ENCODE data around the gene PEDS1.
"Not testable (repeated sequence)": the region's sequence is repeated elsewhere in the genome, so short reads cannot be mapped to it uniquely, and the experiment has no call there.

The PEDS1 gene

DNA sequence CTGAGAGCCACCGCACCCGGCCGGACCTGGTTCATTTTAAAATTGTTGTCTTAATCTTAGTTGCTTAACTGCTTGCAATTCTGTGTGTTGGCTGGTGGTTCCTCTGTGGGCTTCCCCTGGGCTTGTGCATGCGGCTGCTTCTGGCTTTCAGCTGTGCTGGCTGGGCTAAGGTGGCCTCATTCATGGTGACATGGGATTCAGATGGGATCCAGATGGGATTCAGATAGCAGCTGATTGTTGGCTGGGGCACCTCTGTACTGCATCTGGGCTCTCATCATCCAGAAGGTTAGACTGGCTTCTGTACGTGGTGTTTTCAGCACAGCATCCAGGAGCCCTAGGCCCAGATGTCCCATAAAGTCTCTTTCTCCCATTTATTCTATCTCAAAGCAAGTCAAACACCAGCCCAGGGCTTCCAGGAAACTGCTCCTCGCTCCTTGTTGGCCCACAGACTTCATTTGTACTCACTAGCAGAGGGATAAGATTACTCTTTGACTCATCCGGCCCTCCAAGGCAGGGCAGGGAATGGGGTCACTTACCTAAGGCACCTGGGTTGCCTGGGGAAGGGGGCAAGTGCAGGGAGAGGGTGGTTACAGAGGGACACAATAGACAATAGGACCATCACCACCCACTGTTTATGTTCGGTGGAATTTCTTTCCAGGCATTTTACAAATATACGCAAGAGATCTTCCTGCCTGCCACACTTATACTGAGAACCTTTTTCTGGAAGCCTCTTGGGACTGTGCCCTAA, 10.2 kb upstream of the PEDS1 start:
- no peak for DNase-seq (ENCODE audit: low read depth in 2 of 2)

GRCh38 chr20:50161494-50161893, 8.0 kb upstream of the PEDS1 start:
- DNase-seq (ENCODE audit: low read depth in 2 of 2) = not testable (repeated sequence)

DNA sequence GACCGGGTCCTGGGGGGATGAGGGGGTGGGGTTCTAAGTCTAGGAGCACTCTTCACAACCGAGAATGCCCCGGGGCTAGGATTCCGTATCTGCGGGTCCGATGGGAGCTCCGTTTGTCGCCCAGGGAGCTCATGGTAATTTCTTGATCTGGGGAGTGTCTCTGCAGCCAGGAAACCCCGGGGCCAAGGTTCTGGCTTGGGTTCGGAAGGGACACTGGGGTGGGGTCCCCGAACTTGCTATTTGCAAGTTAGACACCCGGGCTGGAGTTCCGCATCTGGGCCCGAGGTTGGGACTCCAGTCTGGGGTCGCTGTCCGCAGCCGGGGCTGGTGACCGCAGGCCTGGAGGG, 397 bp downstream of the PEDS1 start:
- peak in 1 of 2 experiments; percentile 11 for DNase-seq (ENCODE audit: low read depth in 2 of 2)

GRCh38 chr20:50152394-50153152, 950 bp downstream of the PEDS1 start:
- no peak for DNase-seq (ENCODE audit: low read depth in 2 of 2)

DNA sequence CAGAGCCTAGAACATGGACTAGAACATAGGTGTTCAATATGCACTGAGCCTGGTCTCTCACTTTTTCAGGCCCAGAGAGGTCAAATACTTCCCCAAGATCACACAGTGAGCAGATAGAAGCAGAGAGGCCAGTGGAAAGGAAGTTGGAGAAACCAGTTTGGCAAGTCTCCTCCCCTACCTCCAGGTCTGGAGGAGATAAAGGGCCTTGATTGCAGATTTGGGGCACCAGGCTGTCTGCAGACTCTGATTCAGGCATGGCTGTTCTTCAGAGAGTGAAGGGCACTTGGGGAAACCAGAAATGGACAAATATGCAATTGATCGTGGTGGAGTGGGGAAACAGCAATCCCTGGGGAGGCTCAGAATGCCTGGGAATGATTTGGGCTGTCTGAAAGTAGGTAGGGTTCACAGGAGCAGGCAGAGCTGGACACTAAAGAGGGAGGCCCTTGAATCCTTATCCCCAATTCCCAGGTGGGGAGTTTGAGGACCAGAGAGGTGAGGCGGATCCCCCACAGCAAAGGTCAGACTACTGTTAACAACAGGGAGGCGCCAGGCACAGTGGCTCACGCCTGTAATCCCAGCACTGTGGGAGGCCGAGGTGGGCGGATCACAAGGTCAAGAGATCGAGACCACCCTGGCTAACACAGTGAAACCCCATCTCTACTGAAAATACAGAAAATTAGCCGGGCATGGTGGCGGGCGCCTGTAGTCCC, 2.3 kb downstream of the PEDS1 start:
- DNase-seq (ENCODE audit: low read depth in 2 of 2) = no peak

GRCh38 chr20:50149481-50150254, 3.9 kb downstream of the PEDS1 start:
- no peak for DNase-seq (ENCODE audit: low read depth in 2 of 2)

- peak; percentile 54 to 61 for DNase-seq (ENCODE audit: low read depth in 2 of 2)
Measured at GRCh38 chr20:50146732-50147662, 6.5 kb downstream of the PEDS1 start.

DNA sequence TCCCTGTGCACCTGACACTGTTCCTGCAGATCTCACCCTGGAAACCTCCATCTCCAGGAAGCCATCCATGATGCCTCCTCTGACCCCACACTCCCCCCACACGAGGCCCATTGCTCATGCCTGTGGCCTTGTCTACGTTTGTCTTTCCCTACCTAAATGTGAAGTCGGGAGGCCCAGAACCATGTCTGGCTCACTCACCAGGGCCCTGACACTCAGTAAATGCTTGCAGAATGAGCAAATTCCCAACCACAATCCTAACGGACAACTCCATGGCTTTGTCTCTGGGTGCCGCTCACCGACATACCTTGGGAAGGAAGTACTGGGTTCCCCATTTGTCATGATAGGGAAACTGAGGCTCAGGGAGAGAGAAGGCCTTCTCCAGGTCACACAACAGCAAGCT, 7.3 kb downstream of the PEDS1 start:
- DNase-seq (ENCODE audit: low read depth in 2 of 2) = no peak

DNA sequence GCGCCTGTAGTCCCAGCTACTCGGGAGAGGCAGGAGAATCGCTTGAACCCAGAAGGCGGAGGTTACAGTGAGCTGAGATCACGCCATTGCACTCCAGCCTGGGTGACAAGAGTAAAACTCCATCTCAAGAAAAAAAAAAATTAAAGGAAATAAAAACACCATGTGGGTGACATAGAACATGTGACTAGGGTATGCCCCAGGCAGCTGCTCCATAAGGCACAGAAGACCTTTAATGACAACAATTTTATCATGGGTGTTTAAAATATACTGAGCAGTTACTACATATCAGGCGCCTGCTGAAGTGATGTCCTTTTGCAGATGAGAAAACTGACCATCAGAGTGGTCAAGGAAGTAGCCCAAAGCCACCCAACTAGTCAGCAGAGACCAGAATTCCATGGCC, 8.0 kb downstream of the PEDS1 start:
- no peak for DNase-seq (ENCODE audit: low read depth in 2 of 2)

- no peak for DNase-seq (ENCODE audit: low read depth in 2 of 2)
Measured at GRCh38 chr20:50144362-50144761, 9.2 kb downstream of the PEDS1 start.

DNA sequence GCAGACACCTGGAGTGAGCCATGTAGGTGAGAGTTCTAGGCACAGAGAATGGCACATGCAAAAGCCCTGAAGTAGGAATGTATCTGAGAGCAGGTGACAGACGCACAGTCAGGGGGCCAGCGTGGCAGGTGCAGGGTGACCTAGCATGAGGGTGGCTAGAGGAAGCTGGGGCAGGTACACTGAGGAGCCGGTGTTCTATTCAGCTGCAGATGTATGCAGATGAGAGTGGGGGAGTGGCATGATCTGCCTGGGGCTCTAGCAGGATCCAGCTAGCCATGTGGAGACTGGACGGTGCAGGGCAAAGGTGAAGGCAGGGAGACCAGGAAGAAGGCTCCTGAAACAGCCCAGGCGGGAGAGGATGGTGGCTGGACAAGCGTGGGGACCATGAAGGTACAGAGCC, 10.7 kb downstream of the PEDS1 start:
- DNase-seq (ENCODE audit: low read depth in 2 of 2) = no peak

- DNase-seq (ENCODE audit: low read depth in 2 of 2) = no peak
Measured at GRCh38 chr20:50141811-50142561, 11.5 kb downstream of the PEDS1 start.

- DNase-seq (ENCODE audit: low read depth in 2 of 2) = no peak
Measured at GRCh38 chr20:50141018-50141675, 12.4 kb downstream of the PEDS1 start.

DNA sequence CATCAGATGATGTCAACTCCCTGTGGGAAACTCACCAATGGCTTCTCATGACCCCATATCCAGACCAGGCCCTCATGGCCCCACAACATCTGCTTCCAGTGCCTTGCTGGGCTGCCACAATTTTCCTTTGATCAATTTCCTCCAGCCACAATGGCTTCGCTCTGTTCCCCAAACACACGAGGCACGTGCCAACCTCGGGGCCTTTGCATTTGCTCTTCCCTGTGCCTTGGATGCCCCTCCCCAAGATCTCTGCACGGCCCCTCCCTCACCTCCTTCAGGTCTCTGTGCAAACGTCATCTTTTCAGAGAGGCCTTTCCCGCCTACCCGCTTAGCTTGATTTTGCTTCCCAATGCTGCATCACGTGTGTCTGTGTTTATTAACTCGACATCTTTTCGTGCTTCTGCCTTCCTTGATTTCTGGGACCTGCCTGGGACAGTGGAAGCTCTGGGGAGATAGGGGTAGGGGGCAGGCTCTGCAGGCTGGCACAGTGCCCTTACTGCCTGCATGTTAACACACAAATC, 13.1 kb downstream of the PEDS1 start:
- DNase-seq (ENCODE audit: low read depth in 2 of 2) = no peak

GRCh38 chr20:50138479-50139393, 14.8 kb downstream of the PEDS1 start:
- no peak for DNase-seq (ENCODE audit: low read depth in 2 of 2)

GRCh38 chr20:50138120-50138478, 15.4 kb downstream of the PEDS1 start:
- no peak for DNase-seq (ENCODE audit: low read depth in 2 of 2)

- not testable (repeated sequence) for DNase-seq (ENCODE audit: low read depth in 2 of 2)
Measured at GRCh38 chr20:50137702-50138101, 15.8 kb downstream of the PEDS1 start.
